ENCODE data around the gene IL17C. TPM values are rescaled to one million over a fixed set of nuclear protein-coding genes. Genes with fewer than 3 reads are reported as not detected.

Gene IL17C
- total and polyA plus RNA-seq, 2 donors (not counting 3 experiments of a cell fraction or from before 2014, with no cell fraction given), result 0.17 TPM; not detected in 1

GRCh38 chr16:88653596-88654362 is 15.4 kb downstream of the IL17C start:
- Histone ChIP-seq H3K27me3 (ENCODE audit: control insufficient read depth in 2 of 2, insufficient read depth in 2 of 2, low read length in 2 of 2) (no peaks in the 10 kb centered on the region), H3K9me3 (replicated peaks; ENCODE audit: control insufficient read depth, insufficient read depth, low read length) (no peaks in the 10 kb centered on the region), H3K4me1 (ENCODE audit: control insufficient read depth, extremely low read depth, insufficient read depth, low read length) (peaks cover 13% of the 10 kb centered on the region), H2AFZ (ENCODE audit: low read depth, low read length) (no peak overlapping the region), H3K9me1 (replicated peaks; ENCODE audit: control insufficient read depth, extremely low read depth, insufficient read depth, low read length) (no peaks in the 10 kb centered on the region), H3K4me2 (ENCODE audit: insufficient read depth, low read length) (no peak overlapping the region), H3K27ac (ENCODE audit: insufficient read depth, low read depth, low read length) (no peak overlapping the region), H4K20me1 (replicated peaks; ENCODE audit: control insufficient read depth, extremely low read depth, insufficient read depth, low read length) (no peaks in the 10 kb centered on the region), H3K36me3 (ENCODE audit: control insufficient read depth in 2 of 2, extremely low read depth in 1 of 2, insufficient read depth in 2 of 2, low read length in 2 of 2) (peaks cover 7 to 17% of the 10 kb centered on the region in 2 experiments), H3K4me3 (replicated peaks in 1 of 3; ENCODE audit: insufficient read depth in 1 of 3, low read depth in 1 of 3, low read length in 3 of 3) (no peak overlapping the region), H3K79me2 (ENCODE audit: control insufficient read depth, insufficient read depth, low read length) (peaks cover 3% of the 10 kb centered on the region), H3K9ac (replicated peaks; ENCODE audit: extremely low read depth, insufficient read depth, low read length) (no peak overlapping the region)
- intact Hi-C loops (cut with micrococcal nuclease) (no loop called here), dilution Hi-C loops (cut with MboI; ENCODE audit: extremely low pct_ligation_motif_present, low sequenced_read_pairs) (no loop called here)
- DNase-seq (ENCODE audit: low read depth, low spot score), result no peak
- ChIA-PET CTCF (no interaction called here), POLR2A (no interaction called here)
- TF ChIP-seq POLR2AphosphoS5 (IDR thresholded peaks at IDR 0.05; ENCODE audit: insufficient read depth, low read depth, low read length), result no peak
- TF ChIP-seq EZH2 (IDR thresholded peaks at IDR 0.05; ENCODE audit: borderline replicate concordance, low read depth, low read length, severe bottlenecking), result no peak
- TF ChIP-seq, protein P1, sequence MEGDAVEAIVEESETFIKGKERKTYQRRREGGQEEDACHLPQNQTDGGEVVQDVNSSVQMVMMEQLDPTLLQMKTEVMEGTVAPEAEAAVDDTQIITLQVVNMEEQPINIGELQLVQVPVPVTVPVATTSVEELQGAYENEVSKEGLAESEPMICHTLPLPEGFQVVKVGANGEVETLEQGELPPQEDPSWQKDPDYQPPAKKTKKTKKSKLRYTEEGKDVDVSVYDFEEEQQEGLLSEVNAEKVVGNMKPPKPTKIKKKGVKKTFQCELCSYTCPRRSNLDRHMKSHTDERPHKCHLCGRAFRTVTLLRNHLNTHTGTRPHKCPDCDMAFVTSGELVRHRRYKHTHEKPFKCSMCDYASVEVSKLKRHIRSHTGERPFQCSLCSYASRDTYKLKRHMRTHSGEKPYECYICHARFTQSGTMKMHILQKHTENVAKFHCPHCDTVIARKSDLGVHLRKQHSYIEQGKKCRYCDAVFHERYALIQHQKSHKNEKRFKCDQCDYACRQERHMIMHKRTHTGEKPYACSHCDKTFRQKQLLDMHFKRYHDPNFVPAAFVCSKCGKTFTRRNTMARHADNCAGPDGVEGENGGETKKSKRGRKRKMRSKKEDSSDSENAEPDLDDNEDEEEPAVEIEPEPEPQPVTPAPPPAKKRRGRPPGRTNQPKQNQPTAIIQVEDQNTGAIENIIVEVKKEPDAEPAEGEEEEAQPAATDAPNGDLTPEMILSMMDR (IDR thresholded peaks at IDR 0.05; ENCODE audit: extremely low read depth in 1 of 2, insufficient read depth in 1 of 2, low read depth in 1 of 2, low read length in 2 of 2), result no peak
- no peak for TF ChIP-seq POLR2A (IDR thresholded peaks at IDR 0.05; ENCODE audit: low read depth, low read length)
- TF ChIP-seq, protein P2, sequence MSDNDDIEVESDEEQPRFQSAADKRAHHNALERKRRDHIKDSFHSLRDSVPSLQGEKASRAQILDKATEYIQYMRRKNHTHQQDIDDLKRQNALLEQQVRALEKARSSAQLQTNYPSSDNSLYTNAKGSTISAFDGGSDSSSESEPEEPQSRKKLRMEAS (IDR thresholded peaks at IDR 0.05; ENCODE audit: insufficient read depth, insufficient read length), result no peak
- no peak for TF ChIP-seq GATA2 (IDR thresholded peaks at IDR 0.05; ENCODE audit: insufficient read depth, insufficient read length, low read depth, low read length)
- no peak for TF ChIP-seq FOS (IDR thresholded peaks at IDR 0.05; ENCODE audit: borderline replicate concordance, insufficient read depth, low read length)
- TF ChIP-seq JUN (IDR thresholded peaks at IDR 0.05; ENCODE audit: borderline replicate concordance, insufficient read depth, insufficient read length, low read depth), result no peak
- TF ChIP-seq MYC (IDR thresholded peaks at IDR 0.05; ENCODE audit: low read depth, low read length), result no peak
- no peak for FAIRE-seq
- no TSS peak for BruUV-seq (replicated peaks)

Measured in endothelial cell of umbilical vein (primary cell).